ENCODE data around the gene DCST1. TPM values are rescaled to one million over a fixed set of nuclear protein-coding genes. Genes with fewer than 3 reads are reported as not detected.

The DCST1 gene
- total RNA-seq, 2 experiments from 2014 or later = not detected

DNA sequence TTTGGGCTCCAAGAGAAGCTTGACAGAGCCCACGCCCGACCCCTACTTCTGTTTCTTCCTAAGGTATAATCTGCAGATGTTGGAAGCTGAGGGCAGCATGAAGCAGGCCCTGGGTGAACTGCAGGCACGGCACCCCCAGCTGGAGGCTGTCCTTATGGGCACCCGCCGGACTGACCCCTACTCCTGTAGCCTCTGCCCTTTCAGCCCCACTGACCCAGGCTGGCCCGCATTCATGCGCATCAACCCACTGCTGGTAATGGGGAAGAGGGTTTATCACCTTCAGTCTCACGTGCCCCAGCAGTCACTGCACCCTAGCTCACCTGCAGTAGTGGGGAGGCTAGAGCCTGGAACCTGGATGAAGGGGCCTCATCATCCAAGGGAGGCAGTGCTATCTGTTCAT is 43.3 kb upstream of the DCST1 start:
- Histone ChIP-seq H4K20me1 (ENCODE audit: insufficient read depth, low read length) (no peaks in the 10 kb centered on the region), H3K9me2 (ENCODE audit: insufficient read depth, low read length) (no peaks in the 10 kb centered on the region), H3K9me3 (ENCODE audit: low read length) (no peaks in the 10 kb centered on the region), H3K4me3 (ENCODE audit: low read depth, low read length, poor library complexity, severe bottlenecking) (no peak overlapping the region), H3K36me3 (ENCODE audit: insufficient read depth, low read length) (peaks cover 58% of the 10 kb centered on the region), H3K4me1 (ENCODE audit: insufficient read depth, low read length, poor library complexity, severe bottlenecking) (peaks cover 16% of the 10 kb centered on the region), H3K27ac (ENCODE audit: low read depth, low read length, poor library complexity, severe bottlenecking) (no peak overlapping the region), H3K4me2 (ENCODE audit: low read length) (no peak overlapping the region), H3K79me2 (ENCODE audit: insufficient read depth, low read depth, low read length) (peaks cover 24% of the 10 kb centered on the region), H2AFZ (ENCODE audit: low read length) (no peak overlapping the region)
- no peak for TF ChIP-seq EZH2phosphoT487 (IDR thresholded peaks at IDR 0.05; ENCODE audit: borderline replicate concordance, low read depth, low read length)
- TF ChIP-seq, protein P1, sequence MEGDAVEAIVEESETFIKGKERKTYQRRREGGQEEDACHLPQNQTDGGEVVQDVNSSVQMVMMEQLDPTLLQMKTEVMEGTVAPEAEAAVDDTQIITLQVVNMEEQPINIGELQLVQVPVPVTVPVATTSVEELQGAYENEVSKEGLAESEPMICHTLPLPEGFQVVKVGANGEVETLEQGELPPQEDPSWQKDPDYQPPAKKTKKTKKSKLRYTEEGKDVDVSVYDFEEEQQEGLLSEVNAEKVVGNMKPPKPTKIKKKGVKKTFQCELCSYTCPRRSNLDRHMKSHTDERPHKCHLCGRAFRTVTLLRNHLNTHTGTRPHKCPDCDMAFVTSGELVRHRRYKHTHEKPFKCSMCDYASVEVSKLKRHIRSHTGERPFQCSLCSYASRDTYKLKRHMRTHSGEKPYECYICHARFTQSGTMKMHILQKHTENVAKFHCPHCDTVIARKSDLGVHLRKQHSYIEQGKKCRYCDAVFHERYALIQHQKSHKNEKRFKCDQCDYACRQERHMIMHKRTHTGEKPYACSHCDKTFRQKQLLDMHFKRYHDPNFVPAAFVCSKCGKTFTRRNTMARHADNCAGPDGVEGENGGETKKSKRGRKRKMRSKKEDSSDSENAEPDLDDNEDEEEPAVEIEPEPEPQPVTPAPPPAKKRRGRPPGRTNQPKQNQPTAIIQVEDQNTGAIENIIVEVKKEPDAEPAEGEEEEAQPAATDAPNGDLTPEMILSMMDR (conservative IDR thresholded peaks at IDR 0.05; ENCODE audit: low read length) = no peak
- ChIA-PET CTCF (ENCODE audit: unreplicated experiment) (no interaction called here), POLR2A (no interaction called here)
- intact Hi-C loops (cut with micrococcal nuclease; ENCODE audit: unreplicated experiment) = no loop called here
- BruUV-seq (replicated peaks) = no TSS peak
- no peak for DNase-seq (ENCODE audit: low spot score)

DNA sequence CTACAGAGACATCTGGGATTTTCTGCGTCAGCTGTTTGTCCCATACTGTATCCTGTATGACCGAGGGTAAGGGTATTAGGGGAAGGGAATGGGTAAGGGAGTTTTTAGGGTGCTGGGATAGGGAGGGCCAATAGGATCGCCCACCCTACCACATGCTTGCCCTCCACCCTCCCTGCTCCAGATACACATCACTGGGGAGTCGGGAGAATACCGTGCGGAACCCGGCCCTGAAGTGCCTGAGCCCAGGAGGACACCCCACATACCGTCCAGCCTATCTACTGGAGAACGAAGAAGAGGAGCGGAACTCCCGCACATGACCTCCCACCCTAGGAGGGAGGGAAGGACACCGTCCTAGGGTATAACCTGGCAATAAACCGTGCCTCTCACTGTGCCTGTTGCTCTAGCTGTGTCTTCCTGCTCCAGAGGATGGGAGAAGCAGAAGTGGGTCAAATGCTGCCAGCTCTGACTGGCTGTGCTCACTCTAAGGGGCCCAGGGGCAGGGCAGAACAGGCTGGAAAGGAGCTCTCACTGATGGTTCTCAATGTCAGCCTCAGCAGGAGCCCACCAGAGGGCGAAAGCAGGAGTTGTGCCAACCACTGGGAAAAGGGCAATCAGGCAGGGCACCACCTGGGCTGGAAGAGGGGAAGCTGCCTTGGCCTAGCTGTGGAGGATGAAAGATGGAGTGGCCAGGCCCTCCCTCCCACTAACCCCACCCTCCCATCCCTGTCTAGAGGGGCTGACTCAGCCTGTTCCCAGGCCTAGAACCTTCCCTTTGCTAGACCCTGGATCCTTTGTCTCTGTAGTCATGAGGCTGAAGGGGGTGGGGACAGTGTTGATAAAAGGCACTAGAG is 40.7 kb upstream of the DCST1 start:
- Histone ChIP-seq H3K9me2 (ENCODE audit: insufficient read depth, low read length) (no peaks in the 10 kb centered on the region), H2AFZ (ENCODE audit: low read length) (no peak overlapping the region), H3K4me3 (ENCODE audit: low read depth, low read length, poor library complexity, severe bottlenecking) (no peak overlapping the region), H3K4me1 (ENCODE audit: insufficient read depth, low read length, poor library complexity, severe bottlenecking) (peaks cover 26% of the 10 kb centered on the region), H3K9me3 (ENCODE audit: low read length) (no peaks in the 10 kb centered on the region), H3K79me2 (ENCODE audit: insufficient read depth, low read depth, low read length) (peaks cover 4% of the 10 kb centered on the region; the same call in 1 of the 2 replicates), H4K20me1 (ENCODE audit: insufficient read depth, low read length) (no peaks in the 10 kb centered on the region), H3K36me3 (ENCODE audit: insufficient read depth, low read length) (peaks cover 35% of the 10 kb centered on the region), H3K27ac (ENCODE audit: low read depth, low read length, poor library complexity, severe bottlenecking) (no peak overlapping the region), H3K4me2 (ENCODE audit: low read length) (no peak overlapping the region)
- DNase-seq (ENCODE audit: low spot score) = no peak
- intact Hi-C loops (cut with micrococcal nuclease; ENCODE audit: unreplicated experiment) = no loop called here
- TF ChIP-seq EZH2phosphoT487 (IDR thresholded peaks at IDR 0.05; ENCODE audit: borderline replicate concordance, low read depth, low read length) = no peak
- TF ChIP-seq, protein P1 (conservative IDR thresholded peaks at IDR 0.05; ENCODE audit: low read length) = peak; percentile 45; the same call in 1 of the 2 replicates
- BruUV-seq (replicated peaks) = no TSS peak
- ChIA-PET POLR2A (interaction anchor here (1.2 kb wide), 1 partner anchor 20 kb away, joined by 3 read pairs; no protein-coding TSS in a partner anchor), CTCF (ENCODE audit: unreplicated experiment) (interaction anchor here (1.1 kb wide), 1 partner anchor 69 kb away, joined by 4 read pairs; no protein-coding TSS in a partner anchor)
